Motor neuron (in vitro differentiated cells): ENCODE results near the gene EFNA4. TPM values are rescaled to one million over a fixed set of nuclear protein-coding genes. Genes with fewer than 3 reads are reported as not detected.

ENCODE experiments used
- ATAC-seq, 8 experiments: fragments of 200-7000 bp; cut with Tn5 transposase; replicated peaks in 6 of 8; 2 replicates each; pipeline ENCODE4 v1.8.0; 2021; ENCODE audit warnings: mild to moderate bottlenecking in 8 of 8, moderate library complexity in 8 of 8
- H3K27ac ChIP-seq, 2 donors: fragments of 250-450 bp; sonication (Bioruptor Pico); 2 replicates each; pipeline ENCODE4 v1.9.0; 2021; ENCODE audit warnings: antibody characterized with exemption in 2 of 2, mild to moderate bottlenecking in 2 of 2, moderate library complexity in 1 of 2
- H3K4me1 ChIP-seq, 2 donors: fragments of 250-450 bp; sonication (Bioruptor Pico); replicated peaks in 1 of 2; 2 replicates each; pipeline ENCODE4 v1.6.1; 2021; ENCODE audit warnings: antibody characterized with exemption in 2 of 2, mild to moderate bottlenecking in 2 of 2, moderate library complexity in 1 of 2
- H3K4me3 ChIP-seq, 5 donors: fragments of 250-450 bp; sonication (Bioruptor Pico); 2 replicates each; pipeline ENCODE4 v1.9.0; 2021; ENCODE audit warnings: antibody characterized with exemption in 5 of 5, mild to moderate bottlenecking in 5 of 5, moderate library complexity in 4 of 5
- WGBS, 10 experiments: fragments of 450-650 bp; shearing (Covaris generic); methylation state at CpG; one replicate each; pipeline ENCODE4 v1.0.0; 2022; 5-methylcytosine and 5-hydroxymethylcytosine counted together
- in situ Hi-C, 9 experiments: fragments of 400-800 bp; cut with MboI; loops; one replicate each; pipeline ENCODE4 v1.15.0; 2021; ENCODE audit warnings: low sequenced_read_pairs in 9 of 9, low pct_unique_long_range_greater_than_20kb in 2 of 9; ENCODE audit not compliant: unreplicated experiment in 9 of 9
- total RNA-seq, 8 experiments: library from RNA; unstranded; fragments of 300-600 nt; gene quantifications; 2 replicates each; pipeline versions ENCODE4 v1.2.3 to v1.2.4, GENCODE V29; 2022

Gene EFNA4
- total RNA-seq, 8 experiments from 2014 or later, result 5.4 to 10.9 (median 7.7) TPM

DNA sequence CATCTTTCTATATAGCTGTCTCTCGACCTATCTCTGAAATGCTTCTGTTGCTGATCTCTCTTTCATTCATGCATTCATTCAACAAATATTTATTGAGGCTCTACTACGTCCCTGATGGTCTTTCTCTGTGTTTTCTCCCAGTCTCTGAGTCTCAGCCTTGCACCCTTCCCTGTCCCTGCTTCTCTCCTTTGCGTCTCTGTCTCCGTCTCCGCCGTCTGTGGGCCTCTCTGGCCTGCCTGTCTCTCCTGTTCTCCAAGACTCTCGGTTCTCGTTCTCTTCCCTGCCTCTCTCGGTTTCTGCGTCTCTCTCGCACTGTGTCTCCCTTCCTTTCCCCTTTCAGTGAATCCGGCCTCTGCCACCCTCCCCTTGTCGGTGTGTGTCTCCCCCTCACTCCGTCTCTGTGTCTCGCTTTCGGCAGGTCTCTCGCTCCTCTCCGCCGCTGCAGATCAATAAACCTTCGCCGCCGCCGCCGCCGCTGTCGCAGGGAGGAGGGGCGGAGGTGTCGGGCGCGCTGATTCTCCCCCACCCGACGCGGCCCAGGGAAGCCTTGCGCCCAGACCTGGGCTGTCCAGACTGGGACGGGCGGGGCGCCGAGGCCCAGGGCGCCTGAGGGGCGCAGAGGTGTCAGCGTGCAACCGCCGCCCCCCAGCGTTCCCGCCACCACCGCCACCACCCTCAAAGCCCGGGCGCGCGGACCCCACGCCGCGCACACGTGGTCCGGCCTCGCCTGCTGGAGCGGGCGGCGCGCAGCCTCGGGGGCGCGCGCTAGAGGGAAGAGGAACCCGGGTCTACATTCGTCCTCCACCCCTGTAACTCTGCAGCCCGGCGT lies 18.1 kb downstream of the EFNA4 start:
- WGBS, 10 experiments, result 0 to 24% (median 8%) methylated on average over 1 to 30 of the region's 68 CpGs
- Histone ChIP-seq H3K27ac (peak overlapping the region; percentile 23 to 24), H3K4me1 (peaks cover 48 to 50% of the 10 kb centered on the region in 2 donors), H3K4me3 (peak overlapping the region; percentile 60 to 84 (median 80))
- ATAC-seq, result peak in 4 of 8 experiments; percentile 2 to 12 (median 6)
- in situ Hi-C loops, result no loop called here

- H3K4me1 ChIP-seq, result peaks cover 42 to 47% of the 10 kb centered on the region in 2 donors
- in situ Hi-C loops, result no loop called here
- no peak for ATAC-seq
- 23 to 80% (median 31%) methylated on average over 1 to 6 of the region's 36 CpGs; no CpG with 5 or more reads in 5 of the 10 experiments for WGBS, 10 experiments
- peak overlapping the region in 1 of 2 donors; percentile 24 for H3K27ac ChIP-seq
- H3K4me3 ChIP-seq, result peak overlapping the region; percentile 60 to 84 (median 80)
Measured at GRCh38 chr1:155082301-155083051, 18.9 kb downstream of the EFNA4 start.

DNA sequence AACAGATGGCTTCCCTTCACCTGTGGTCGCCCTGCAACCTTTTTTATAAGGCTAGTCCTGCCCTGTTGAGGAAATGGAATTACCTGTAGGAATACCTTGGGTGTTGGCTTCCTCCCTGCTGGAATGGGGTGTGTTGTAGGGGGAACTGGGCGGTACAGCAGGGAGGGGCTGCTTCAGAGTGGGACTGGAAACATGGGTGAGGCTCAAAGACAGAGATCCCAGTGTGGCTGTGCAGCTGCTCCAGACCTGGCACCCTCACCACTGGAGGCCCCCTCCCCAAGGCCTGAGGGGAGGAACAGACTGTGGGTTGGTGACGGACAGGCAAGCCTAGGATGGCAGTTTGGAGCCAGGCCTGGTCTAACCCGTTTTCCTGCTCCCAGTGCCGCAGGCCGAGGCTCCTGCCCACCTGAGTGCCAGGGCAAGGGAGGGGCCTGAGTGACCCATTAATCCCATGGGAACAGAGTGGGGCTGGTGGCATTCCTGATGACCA lies 19.6 kb downstream of the EFNA4 start:
- in situ Hi-C loops, result no loop called here
- H3K27ac ChIP-seq, result no peak overlapping the region
- H3K4me1 ChIP-seq, result peaks cover 41 to 44% of the 10 kb centered on the region in 2 donors
- H3K4me3 ChIP-seq, result peak overlapping the region in 2 of 5 donors; percentile 60 to 80
- no peak for ATAC-seq
- WGBS, 10 experiments, result 50 to 82% (median 73%) methylated on average over 1 to 6 of the region's 6 CpGs; no CpG with 5 or more reads in 6 of the 10 experiments

DNA sequence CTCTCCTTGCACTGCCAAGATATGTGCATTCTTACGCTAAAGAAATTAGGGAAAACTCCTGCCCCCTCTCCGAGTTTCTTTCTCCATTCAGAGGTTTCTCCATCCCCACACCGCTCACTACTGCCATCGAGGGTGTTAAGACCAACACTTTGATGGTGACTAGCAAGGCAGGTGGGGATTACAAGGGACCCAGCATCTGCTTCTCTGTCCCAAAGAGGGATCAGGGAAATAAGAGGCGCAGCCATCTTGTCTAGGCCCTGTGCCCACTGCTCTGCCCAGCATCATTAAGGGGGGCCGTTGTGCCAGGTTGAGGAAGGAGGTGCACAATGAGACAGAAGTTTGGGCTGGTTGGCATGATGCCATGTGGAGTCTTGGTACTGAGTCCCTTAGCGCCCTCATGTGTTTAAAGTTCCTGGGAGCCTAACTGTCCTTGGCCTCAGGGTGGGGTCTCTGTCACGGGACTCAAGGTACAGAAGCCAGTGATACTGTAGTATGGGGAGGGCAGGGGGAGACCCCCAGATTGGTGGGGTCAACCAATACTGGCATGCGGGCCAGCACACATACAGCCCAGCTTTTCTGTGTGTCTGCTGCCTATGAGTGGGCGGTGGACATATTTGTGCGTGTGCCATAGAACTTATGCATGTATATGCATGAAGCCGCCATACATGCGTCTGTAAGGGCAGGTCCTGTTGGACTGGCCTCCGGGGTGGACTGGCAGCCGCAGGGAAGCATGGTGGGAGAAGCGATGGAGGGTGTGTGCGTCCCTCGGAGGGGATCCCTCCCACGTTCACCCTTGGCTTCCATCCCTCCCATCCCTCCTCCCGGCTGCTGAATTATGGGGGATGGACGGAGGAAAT lies 20.6 kb downstream of the EFNA4 start:
- peak overlapping the region; percentile 44 to 70 (median 56) for H3K4me3 ChIP-seq
- WGBS, 10 experiments, result 8 to 67% (median 40%) methylated on average over 2 to 13 of the region's 21 CpGs; no CpG with 5 or more reads in 1 of the 10 experiments
- H3K27ac ChIP-seq, result peak overlapping the region in 1 of 2 donors; percentile 2
- in situ Hi-C loops, result no loop called here
- H3K4me1 ChIP-seq, result peaks cover 37 to 40% of the 10 kb centered on the region in 2 donors
- ATAC-seq, result peak in 3 of 8 experiments; percentile 6 to 39 (median 30)

- peak overlapping the region; percentile 44 to 70 (median 56) for H3K4me3 ChIP-seq
- peak; percentile 70 to 79 (median 74) for ATAC-seq
Measured at GRCh38 chr1:155084722-155085503, 21.4 kb downstream of the EFNA4 start.

DNA sequence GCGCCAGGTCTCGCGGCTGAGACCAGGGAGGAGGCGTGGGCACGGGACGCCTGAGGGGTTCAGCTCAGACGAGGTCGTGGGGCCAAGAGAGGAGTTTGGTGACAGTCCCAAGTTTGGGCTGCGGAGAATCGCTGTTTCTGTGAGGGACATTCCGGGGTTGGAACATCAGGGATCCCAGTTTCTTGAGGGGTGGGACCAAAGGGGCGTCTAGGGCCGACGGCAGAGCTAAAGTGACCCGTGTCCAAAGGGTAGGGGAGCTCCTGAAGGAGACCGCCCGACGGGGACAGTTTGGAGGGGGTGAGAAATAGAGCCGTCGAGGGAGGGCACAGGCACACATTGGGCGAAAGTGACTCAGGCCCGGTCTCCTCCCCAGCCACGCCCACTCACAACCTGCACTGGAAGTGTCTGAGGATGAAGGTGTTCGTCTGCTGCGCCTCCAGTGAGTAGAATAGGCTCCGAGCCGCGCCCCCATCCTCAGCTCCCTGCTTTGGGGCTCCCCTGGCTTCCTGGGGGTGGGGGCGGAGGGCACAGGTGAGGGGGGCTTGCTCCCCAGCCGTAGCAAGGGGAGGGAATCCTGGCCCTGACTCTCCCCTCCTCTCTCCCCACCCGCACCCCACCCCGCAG lies 22.1 kb downstream of the EFNA4 start:
- WGBS, 10 experiments, result 0 to 18% (median 0%) methylated on average over 2 to 3 of the region's 32 CpGs; no CpG with 5 or more reads in 7 of the 10 experiments
- Histone ChIP-seq H3K4me1 (peaks cover 37 to 40% of the 10 kb centered on the region in 2 donors), H3K27ac (no peak overlapping the region), H3K4me3 (peak overlapping the region; percentile 44 to 70 (median 56))
- in situ Hi-C loops, result no loop called here
- peak in 3 of 8 experiments; percentile 12 to 31 (median 25) for ATAC-seq

More at GRCh38 chr1:155084722-155085503, 21.4 kb downstream of the EFNA4 start:
- H3K27ac ChIP-seq, result peak overlapping the region; percentile 53 to 70
- 0 to 4% (median 0%) methylated on average over 3 to 13 of the region's 67 CpGs; no CpG with 5 or more reads in 5 of the 10 experiments for WGBS, 10 experiments
- H3K4me1 ChIP-seq, result peaks cover 37 to 40% of the 10 kb centered on the region in 2 donors
- in situ Hi-C loops, result no loop called here

DNA sequence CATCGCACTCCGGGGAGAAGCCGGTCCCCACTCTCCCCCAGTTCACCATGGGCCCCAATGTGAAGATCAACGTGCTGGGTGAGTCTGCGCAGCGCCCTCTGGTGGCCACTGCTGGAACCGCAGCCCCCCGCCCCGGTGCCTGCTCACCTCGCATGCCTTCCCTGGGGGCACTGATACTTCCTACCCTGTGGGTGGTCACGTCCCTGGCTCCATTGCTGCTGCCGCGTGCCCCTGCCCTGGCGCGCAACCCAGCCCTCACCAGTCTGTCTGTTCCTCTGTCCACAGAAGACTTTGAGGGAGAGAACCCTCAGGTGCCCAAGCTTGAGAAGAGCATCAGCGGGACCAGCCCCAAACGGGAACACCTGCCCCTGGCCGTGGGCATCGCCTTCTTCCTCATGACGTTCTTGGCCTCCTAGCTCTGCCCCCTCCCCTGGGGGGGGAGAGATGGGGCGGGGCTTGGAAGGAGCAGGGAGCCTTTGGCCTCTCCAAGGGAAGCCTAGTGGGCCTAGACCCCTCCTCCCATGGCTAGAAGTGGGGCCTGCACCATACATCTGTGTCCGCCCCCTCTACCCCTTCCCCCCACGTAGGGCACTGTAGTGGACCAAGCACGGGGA lies 22.7 kb downstream of the EFNA4 start:
- in situ Hi-C loops, result no loop called here
- Histone ChIP-seq H3K4me1 (peaks cover 37 to 38% of the 10 kb centered on the region in 2 donors), H3K4me3 (peak overlapping the region in 3 of 5 donors; percentile 56 to 70 (median 61)), H3K27ac (no peak overlapping the region)
- 22 to 44% (median 40%) methylated on average over 4 to 8 of the region's 24 CpGs; no CpG with 5 or more reads in 7 of the 10 experiments for WGBS, 10 experiments
- peak in 3 of 8 experiments; percentile 1 to 7 (median 4) for ATAC-seq

GRCh38 chr1:155086856-155087535 lies 23.5 kb downstream of the EFNA4 start:
- no peak for ATAC-seq
- Histone ChIP-seq H3K4me1 (peaks cover 32 to 37% of the 10 kb centered on the region in 2 donors), H3K27ac (no peak overlapping the region), H3K4me3 (no peak overlapping the region)
- 30 to 100% (median 59%) methylated on average over 1 to 4 of the region's 8 CpGs; no CpG with 5 or more reads in 6 of the 10 experiments for WGBS, 10 experiments
- in situ Hi-C loops, result no loop called here

DNA sequence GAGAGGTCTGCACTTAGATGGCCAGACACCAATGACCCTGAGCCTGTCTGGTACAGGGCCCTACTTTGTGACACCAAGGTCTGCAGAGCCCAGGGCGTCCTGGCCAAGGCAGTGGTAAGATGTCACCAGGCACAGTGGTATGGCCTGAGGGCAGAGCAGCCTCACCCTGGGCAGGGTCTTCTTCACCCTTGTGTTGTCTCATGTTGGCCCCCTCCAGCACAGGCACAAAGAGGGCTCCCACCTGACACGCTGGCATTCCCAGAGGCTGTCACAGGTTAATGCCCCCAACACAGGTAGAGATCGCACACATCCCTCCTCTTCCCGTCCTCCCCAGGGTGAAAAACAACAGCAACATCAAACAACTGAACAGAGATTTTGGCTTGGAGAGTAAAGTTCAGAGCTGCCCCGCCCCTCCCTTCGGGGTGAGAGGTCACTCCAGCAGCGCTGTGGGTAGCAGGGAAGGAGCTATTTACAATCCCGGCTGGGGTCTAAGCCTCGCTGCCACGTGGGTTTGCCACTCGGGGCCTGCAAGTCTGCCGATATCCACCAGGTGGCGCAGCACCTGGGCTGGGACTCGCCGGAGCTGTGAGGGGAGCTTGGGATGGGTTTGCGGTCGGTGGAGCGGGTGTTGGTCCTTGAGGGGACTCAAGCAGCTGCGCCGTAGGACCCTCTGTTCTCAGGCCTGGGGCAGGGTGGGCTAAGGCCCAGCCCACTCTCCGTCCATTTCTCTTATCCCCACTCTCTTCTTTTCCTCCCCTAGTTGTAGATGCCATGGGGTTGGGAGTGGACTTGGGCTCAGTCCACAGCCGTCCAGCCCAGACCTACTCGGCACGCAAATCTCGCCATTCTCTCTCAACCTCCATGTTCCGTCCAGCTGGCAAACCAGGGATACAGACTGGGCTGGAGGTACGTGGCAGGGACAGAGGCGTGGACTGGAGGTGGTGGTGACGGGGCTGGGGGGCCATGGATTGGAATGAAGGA lies 27.8 kb downstream of the EFNA4 start:
- in situ Hi-C loops, result loop anchor here in 4 of 9 experiments (5.0 to 10.0 kb wide), 2 partner anchors 73 to 76 kb away; no protein-coding TSS in a partner anchor
- Histone ChIP-seq H3K4me3 (peak overlapping the region in 1 of 5 donors; percentile 3), H3K4me1 (peaks cover 3 to 17% of the 10 kb centered on the region in 2 donors), H3K27ac (no peak overlapping the region)
- WGBS, 10 experiments, result 0 to 48% (median 13%) methylated on average over 1 to 18 of the region's 29 CpGs; no CpG with 5 or more reads in 2 of the 10 experiments
- ATAC-seq, result peak; percentile 65 to 89 (median 74)
